ENCODE measurements around the gene GNB1. TPM values are rescaled to one million over a fixed set of nuclear protein-coding genes. Genes with fewer than 3 reads are reported as not detected.

Gene GNB1
- total RNA-seq, 3 donors from 2014 or later (not counting 1 experiment from before 2014, with no cell fraction given): 285 to 304 (median 289) TPM

DNA sequence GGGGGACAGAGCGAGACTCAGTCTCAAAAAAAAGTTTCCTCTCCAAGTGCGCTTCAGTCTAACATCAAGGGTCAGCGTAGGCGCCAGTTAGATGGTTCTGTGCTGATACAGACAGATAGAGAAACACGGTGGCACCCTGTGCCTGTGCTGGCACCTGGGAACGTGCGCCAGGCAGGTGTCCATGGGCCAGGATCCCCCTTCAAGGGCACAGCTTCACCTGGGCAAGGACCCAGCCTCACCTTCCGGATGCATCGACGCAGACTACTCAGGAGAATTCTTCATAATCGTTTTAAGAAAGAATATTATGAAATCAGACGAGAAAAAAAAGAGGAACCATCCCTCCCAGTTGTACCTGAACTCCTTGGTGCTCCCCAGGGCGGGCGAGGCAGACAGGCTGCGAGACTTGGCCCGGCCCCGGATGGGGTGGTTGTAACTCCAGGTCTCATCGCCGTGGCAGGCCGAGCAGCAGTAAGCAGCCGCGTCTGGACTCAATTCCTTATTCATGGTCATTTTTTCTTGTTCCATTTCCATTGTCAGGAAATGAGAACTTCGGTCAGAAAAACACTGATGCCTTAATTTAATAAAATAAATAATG is 125.9 kb downstream of the GNB1 start:
- no peak overlapping the region for H3K4me3 ChIP-seq (ENCODE audit: low read length)
- H3K27me3 ChIP-seq (ENCODE audit: control insufficient read depth, insufficient read depth, low read length): no peaks in the 10 kb centered on the region
- DNase-seq (no peak), ATAC-seq (no peak)
- H3K36me3 ChIP-seq (ENCODE audit: control insufficient read depth, insufficient read depth, low read length): peaks cover 40% of the 10 kb centered on the region
- no peaks in the 10 kb centered on the region for H3K4me1 ChIP-seq (ENCODE audit: control insufficient read depth, insufficient read depth, low read length)
- H3K27ac ChIP-seq (ENCODE audit: low read length): no peak overlapping the region
- no peak for TF ChIP-seq CTCF (IDR thresholded peaks at IDR 0.05)
- Mint-ChIP-seq H3K9me3 (no peaks in the 10 kb centered on the region), H3K27ac (no peak overlapping the region), H3K4me3 (no peak overlapping the region), H3K36me3 (no peaks in the 10 kb centered on the region), H3K27me3 (ENCODE audit: low read depth in 2 of 2) (no peaks in the 10 kb centered on the region), H3K4me1 (peaks cover 9 to 12% of the 10 kb centered on the region in 2 donors)
- intact Hi-C loops (cut with micrococcal nuclease): no loop called here
- 91% methylated on average over 22 of the region's 23 CpGs for WGBS (ENCODE audit: insufficient coverage)
- H3K9me3 ChIP-seq (ENCODE audit: control insufficient read depth, insufficient read depth, low read length): no peaks in the 10 kb centered on the region

- no peak overlapping the region for H3K4me3 Mint-ChIP-seq
- Histone ChIP-seq H3K27me3 (ENCODE audit: control insufficient read depth, insufficient read depth, low read length) (no peaks in the 10 kb centered on the region), H3K36me3 (ENCODE audit: control insufficient read depth, insufficient read depth, low read length) (peaks cover 44% of the 10 kb centered on the region), H3K4me1 (ENCODE audit: control insufficient read depth, insufficient read depth, low read length) (peaks cover 10% of the 10 kb centered on the region), H3K9me3 (ENCODE audit: control insufficient read depth, insufficient read depth, low read length) (no peaks in the 10 kb centered on the region), H3K4me3 (ENCODE audit: low read length) (no peak overlapping the region), H3K27ac (ENCODE audit: low read length) (no peak overlapping the region)
- TF ChIP-seq CTCF (IDR thresholded peaks at IDR 0.05): no peak
- intact Hi-C loops (cut with micrococcal nuclease): no loop called here
- H3K27me3 Mint-ChIP-seq (ENCODE audit: low read depth in 2 of 2): no peaks in the 10 kb centered on the region
- H3K4me1 Mint-ChIP-seq: peaks cover 18% of the 10 kb centered on the region in 2 donors
- no peaks in the 10 kb centered on the region for H3K36me3 Mint-ChIP-seq
- 91% methylated on average over 28 of the region's 32 CpGs for WGBS (ENCODE audit: insufficient coverage)
- DNase-seq (peak in 1 of 2 donors; percentile 34), ATAC-seq (peak; percentile 44 to 75 (median 55))
- H3K9me3 Mint-ChIP-seq: no peaks in the 10 kb centered on the region
- peak overlapping the region in 1 of 2 donors; percentile 35 for H3K27ac Mint-ChIP-seq
These were observed 126.9 kb downstream of the GNB1 start for GRCh38 chr1:1763657-1764621.

GRCh38 chr1:1761504-1762376 is 129.1 kb downstream of the GNB1 start:
- no peaks in the 10 kb centered on the region for H3K9me3 ChIP-seq (ENCODE audit: control insufficient read depth, insufficient read depth, low read length)
- ATAC-seq (no peak), DNase-seq (no peak)
- peaks cover 21 to 32% of the 10 kb centered on the region in 2 donors for H3K4me1 Mint-ChIP-seq
- H3K27ac Mint-ChIP-seq: no peak overlapping the region
- 98% methylated on average over 23 of the region's 23 CpGs for WGBS (ENCODE audit: insufficient coverage)
- H3K4me3 ChIP-seq (ENCODE audit: low read length): no peak overlapping the region
- TF ChIP-seq CTCF (IDR thresholded peaks at IDR 0.05): no peak
- no peaks in the 10 kb centered on the region for H3K36me3 Mint-ChIP-seq
- H3K27ac ChIP-seq (ENCODE audit: low read length): no peak overlapping the region
- no peaks in the 10 kb centered on the region for H3K27me3 Mint-ChIP-seq (ENCODE audit: low read depth in 2 of 2)
- H3K4me3 Mint-ChIP-seq: no peak overlapping the region
- no peaks in the 10 kb centered on the region for H3K9me3 Mint-ChIP-seq
- H3K27me3 ChIP-seq (ENCODE audit: control insufficient read depth, insufficient read depth, low read length): no peaks in the 10 kb centered on the region
- peaks cover 26% of the 10 kb centered on the region for H3K4me1 ChIP-seq (ENCODE audit: control insufficient read depth, insufficient read depth, low read length)
- peaks cover 42% of the 10 kb centered on the region for H3K36me3 ChIP-seq (ENCODE audit: control insufficient read depth, insufficient read depth, low read length)
- intact Hi-C loops (cut with micrococcal nuclease): no loop called here

Data from natural killer cell (primary cell).